RWPE2 (cell line): ENCODE results near the gene MAP2K3.

Source experiments
- ATAC-seq: fragments of 200-7000 bp; cut with Tn5 transposase; 3 replicates; pipeline ENCODE4 v1.9.1; 2021; ENCODE audit warnings: low read depth
- DNase-seq: peaks from one replicate; pipeline ENCODE4 v3.0.0-alpha.2; 2020; ENCODE audit warnings: low spot score
- H3K27ac ChIP-seq: fragments of 450-650 bp; 2 replicates; pipeline ENCODE4 v1.5.1; 2017; ENCODE audit warnings: mild to moderate bottlenecking; ENCODE audit not compliant: poor library complexity, severe bottlenecking
- H3K27me3 ChIP-seq: fragments of 250-450 bp; sonication (Bioruptor Pico); 2 replicates; pipeline ENCODE4 v1.5.1; 2021; ENCODE audit warnings: mild to moderate bottlenecking, moderate library complexity; ENCODE audit not compliant: insufficient read depth, poor library complexity, severe bottlenecking
- H3K36me3 ChIP-seq: fragments of 250-450 bp; sonication (Bioruptor Pico); 2 replicates; pipeline ENCODE4 v1.5.1; 2020; ENCODE audit warnings: low read depth, mild to moderate bottlenecking, moderate library complexity
- H3K4me1 ChIP-seq: fragments of 250-450 bp; sonication (Bioruptor Pico); 2 replicates; pipeline ENCODE4 v1.5.1; 2021; ENCODE audit warnings: mild to moderate bottlenecking, moderate library complexity; ENCODE audit not compliant: insufficient read depth, poor library complexity, severe bottlenecking
- H3K4me3 ChIP-seq: fragments of 250-450 bp; sonication (Bioruptor Pico); 2 replicates; pipeline ENCODE4 v1.5.1; 2021; ENCODE audit warnings: mild to moderate bottlenecking, moderate library complexity; ENCODE audit not compliant: severe bottlenecking
- H3K9me3 ChIP-seq: fragments of 250-450 bp; sonication (Bioruptor Pico); 2 replicates; pipeline ENCODE4 v1.5.1; 2021; ENCODE audit warnings: mild to moderate bottlenecking, moderate library complexity; ENCODE audit not compliant: severe bottlenecking
- CTCF ChIP-seq: fragments of 450-650 bp; IDR thresholded peaks from one replicate; pipeline ENCODE4 v1.5.1; 2017; ENCODE audit warnings: mild to moderate bottlenecking, moderate library complexity; ENCODE audit not compliant: poor library complexity, severe bottlenecking

Gene MAP2K3

DNA sequence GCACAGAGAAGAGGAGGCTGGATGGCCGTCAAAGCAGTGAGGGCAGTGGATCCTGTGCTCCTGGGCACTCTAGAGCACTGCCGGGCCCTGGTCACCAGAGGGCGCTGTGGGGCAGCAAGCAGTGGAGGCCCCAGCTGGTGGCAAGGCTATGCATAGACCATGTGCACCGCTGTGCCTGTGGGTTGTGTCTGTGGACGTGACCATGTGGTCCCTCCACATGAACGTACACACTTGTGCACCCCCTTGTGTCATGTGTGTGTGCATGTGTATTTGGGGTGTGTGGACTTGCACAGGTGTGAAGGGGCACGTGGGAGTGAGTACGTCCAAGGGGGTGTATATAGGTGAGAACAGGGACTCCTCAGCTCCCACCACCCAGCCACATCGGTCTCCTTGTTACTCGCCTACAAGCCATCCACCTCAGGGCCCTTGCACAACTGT lies 4.4 kb upstream of the MAP2K3 start:
- Histone ChIP-seq H3K4me1 (peaks cover 8% of the 10 kb centered on the region), H3K36me3 (no peaks in the 10 kb centered on the region), H3K27ac (no peak overlapping the region), H3K4me3 (no peak overlapping the region), H3K9me3 (no peaks in the 10 kb centered on the region), H3K27me3 (no peaks in the 10 kb centered on the region)
- peak; percentile 97 for TF ChIP-seq CTCF
- ATAC-seq, result peak; percentile 53
- no peak for DNase-seq

GRCh38 chr17:21282231-21282630 lies 2.3 kb upstream of the MAP2K3 start:
- Histone ChIP-seq H3K27ac (no peak overlapping the region), H3K27me3 (no peaks in the 10 kb centered on the region), H3K9me3 (no peaks in the 10 kb centered on the region), H3K4me3 (no peak overlapping the region), H3K36me3 (no peaks in the 10 kb centered on the region), H3K4me1 (peaks cover 13% of the 10 kb centered on the region)
- no peak for DNase-seq
- ATAC-seq, result peak; percentile 28
- TF ChIP-seq CTCF, result no peak

GRCh38 chr17:21282850-21283249 lies 1.7 kb upstream of the MAP2K3 start:
- no peak for ATAC-seq
- Histone ChIP-seq H3K27me3 (no peaks in the 10 kb centered on the region), H3K4me3 (no peak overlapping the region), H3K27ac (no peak overlapping the region), H3K4me1 (peaks cover 18% of the 10 kb centered on the region), H3K36me3 (no peaks in the 10 kb centered on the region), H3K9me3 (no peaks in the 10 kb centered on the region)
- DNase-seq, result no peak
- no peak for TF ChIP-seq CTCF

GRCh38 chr17:21283482-21284318 lies 811 bp upstream of the MAP2K3 start:
- DNase-seq, result peak; percentile 49
- no peak for TF ChIP-seq CTCF
- ATAC-seq, result peak; percentile 0; the same call in 1 of the 3 replicates
- Histone ChIP-seq H3K4me3 (peak overlapping the region; percentile 59), H3K27me3 (no peaks in the 10 kb centered on the region), H3K27ac (no peak overlapping the region), H3K4me1 (peaks cover 26% of the 10 kb centered on the region), H3K9me3 (no peaks in the 10 kb centered on the region), H3K36me3 (0 out of 2 replicates have a peak, but pooled peaks cover 5% of the 10 kb centered on the region)
